HG03575 (cell line): ENCODE measurements around the gene C8B.

ENCODE experiments used
- ATAC-seq: cut with Tn5 transposase; IDR thresholded peaks from one replicate; pipeline ENCODE4 v1.9.1; 2021; ENCODE audit not compliant: unreplicated experiment, insufficient number of reproducible peaks, low FRiP score; ENCODE audit errors: extremely low read depth

C8B gene

GRCh38 chr1:56910441-56910985 lies 55.3 kb downstream of the C8B start:
- ATAC-seq = no peak

GRCh38 chr1:56908619-56909221 lies 57.1 kb downstream of the C8B start:
- ATAC-seq = no peak

GRCh38 chr1:56905667-56906066 lies 60.1 kb downstream of the C8B start:
- no peak for ATAC-seq

- no peak for ATAC-seq
Observed at GRCh38 chr1:56904663-56905397, 61.0 kb downstream of the C8B start.

- ATAC-seq = no peak
Observed at GRCh38 chr1:56903778-56904177, 62.0 kb downstream of the C8B start.

GRCh38 chr1:56901716-56902115 lies 64.1 kb downstream of the C8B start:
- no peak for ATAC-seq

- ATAC-seq = no peak
Observed at GRCh38 chr1:56898879-56899278, 66.9 kb downstream of the C8B start.

GRCh38 chr1:56898005-56898373 lies 67.8 kb downstream of the C8B start:
- no peak for ATAC-seq

- ATAC-seq = no peak
Observed at GRCh38 chr1:56897150-56898004, 68.4 kb downstream of the C8B start.

GRCh38 chr1:56894014-56894413 lies 71.8 kb downstream of the C8B start:
- ATAC-seq = no peak

GRCh38 chr1:56890229-56890628 lies 75.6 kb downstream of the C8B start:
- ATAC-seq = no peak

GRCh38 chr1:56881417-56881816 lies 84.4 kb downstream of the C8B start:
- ATAC-seq = no peak

- ATAC-seq = no peak
Observed at GRCh38 chr1:56880774-56881173, 85.0 kb downstream of the C8B start.
